ENCODE data around the gene MSN. TPM values are rescaled to one million over a fixed set of nuclear protein-coding genes. Genes with fewer than 3 reads are reported as not detected.
A peak's percentile ranks its signal among the peaks of the same experiment; 100 is the strongest.

The MSN gene
- total and polyA plus RNA-seq, 2 experiments from 2014 or later, result 73.0 to 73.5 TPM

GRCh38 chrX:65697211-65697641 lies 29.8 kb downstream of the MSN start:
- Histone ChIP-seq H3K27me3 (no peaks in the 10 kb centered on the region), H3K79me2 (peaks cover 2% of the 10 kb centered on the region), H3K4me3 (no peak overlapping the region), H3K9me3 (ENCODE audit: low read depth) (no peaks in the 10 kb centered on the region), H3K4me1 (ENCODE audit: insufficient read depth) (no peaks in the 10 kb centered on the region), H2AFZ (no peak overlapping the region), H3K9me2 (replicated peaks; ENCODE audit: insufficient read depth) (no peaks in the 10 kb centered on the region), H4K20me1 (ENCODE audit: insufficient read depth, poor library complexity, severe bottlenecking) (no peaks in the 10 kb centered on the region), H3K4me2 (no peak overlapping the region), H3K27ac (no peak overlapping the region), H3K36me3 (replicated peaks; ENCODE audit: insufficient read depth, low read depth) (no peaks in the 10 kb centered on the region)
- no peak for DNase-seq (ENCODE audit: low spot score)
- TF ChIP-seq EZH2 (IDR thresholded peaks at IDR 0.05; ENCODE audit: borderline replicate concordance) (no peak), CTCF (IDR thresholded peaks at IDR 0.05; ENCODE audit: poor library complexity) (no peak), EZH2phosphoT487 (IDR thresholded peaks at IDR 0.05; ENCODE audit: low read depth, severe bottlenecking, unreplicated experiment) (no peak)
- WGBS (ENCODE audit: low lambda C conversion rate, missing lambda C conversion rate), result 82% methylated on average over 2 of the region's 2 CpGs

- Histone ChIP-seq H3K9me3 (ENCODE audit: low read depth) (no peaks in the 10 kb centered on the region), H3K27me3 (no peaks in the 10 kb centered on the region), H3K36me3 (replicated peaks; ENCODE audit: insufficient read depth, low read depth) (no peaks in the 10 kb centered on the region), H3K4me2 (no peak overlapping the region), H2AFZ (no peak overlapping the region), H3K27ac (peak overlapping the region; percentile 43), H4K20me1 (ENCODE audit: insufficient read depth, poor library complexity, severe bottlenecking) (no peaks in the 10 kb centered on the region), H3K9me2 (replicated peaks; ENCODE audit: insufficient read depth) (no peaks in the 10 kb centered on the region), H3K79me2 (peaks cover 2% of the 10 kb centered on the region), H3K4me1 (ENCODE audit: insufficient read depth) (no peaks in the 10 kb centered on the region), H3K4me3 (no peak overlapping the region)
- no peak for DNase-seq (ENCODE audit: low spot score)
- 52% methylated on average over 6 of the region's 6 CpGs for WGBS (ENCODE audit: low lambda C conversion rate, missing lambda C conversion rate)
- TF ChIP-seq CTCF (IDR thresholded peaks at IDR 0.05; ENCODE audit: poor library complexity), result no peak
- TF ChIP-seq EZH2 (IDR thresholded peaks at IDR 0.05; ENCODE audit: borderline replicate concordance), result no peak
- TF ChIP-seq EZH2phosphoT487 (IDR thresholded peaks at IDR 0.05; ENCODE audit: low read depth, severe bottlenecking, unreplicated experiment), result no peak
Measured at GRCh38 chrX:65697915-65698796, 30.7 kb downstream of the MSN start.

DNA sequence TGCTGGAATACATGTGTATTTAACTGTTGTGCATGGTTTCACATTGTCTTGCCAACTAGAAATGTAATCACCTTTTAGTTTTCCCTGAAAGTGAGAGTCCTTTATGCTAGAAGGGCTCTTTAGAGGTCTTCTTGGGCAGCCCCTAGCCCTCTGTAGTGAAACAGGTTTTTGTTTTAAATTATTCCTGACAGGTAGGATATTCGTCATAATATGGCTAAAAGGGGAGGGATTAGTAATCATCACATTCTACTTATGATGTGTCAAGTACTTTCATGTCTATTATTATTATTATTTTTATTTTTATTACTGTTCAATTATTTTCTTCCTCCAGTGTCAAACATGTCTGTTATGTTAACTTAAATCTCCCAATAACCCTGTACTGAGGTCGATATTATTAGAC lies 35.5 kb downstream of the MSN start:
- Histone ChIP-seq H3K36me3 (replicated peaks; ENCODE audit: insufficient read depth, low read depth) (no peaks in the 10 kb centered on the region), H3K27ac (no peak overlapping the region), H3K9me2 (replicated peaks; ENCODE audit: insufficient read depth) (no peaks in the 10 kb centered on the region), H4K20me1 (ENCODE audit: insufficient read depth, poor library complexity, severe bottlenecking) (no peaks in the 10 kb centered on the region), H3K4me3 (no peak overlapping the region), H3K27me3 (no peaks in the 10 kb centered on the region), H2AFZ (no peak overlapping the region), H3K9me3 (ENCODE audit: low read depth) (no peaks in the 10 kb centered on the region), H3K4me2 (no peak overlapping the region), H3K4me1 (ENCODE audit: insufficient read depth) (no peaks in the 10 kb centered on the region), H3K79me2 (peaks cover 2% of the 10 kb centered on the region)
- DNase-seq (ENCODE audit: low spot score), result no peak
- 67% methylated on average over 2 of the region's 2 CpGs for WGBS (ENCODE audit: low lambda C conversion rate, missing lambda C conversion rate)
- TF ChIP-seq EZH2 (IDR thresholded peaks at IDR 0.05; ENCODE audit: borderline replicate concordance) (no peak), CTCF (IDR thresholded peaks at IDR 0.05; ENCODE audit: poor library complexity) (no peak), EZH2phosphoT487 (IDR thresholded peaks at IDR 0.05; ENCODE audit: low read depth, severe bottlenecking, unreplicated experiment) (no peak)
